GM18519 (cell line): ENCODE measurements around the gene TMTC2.

Experiments
- ATAC-seq: cut with Tn5 transposase; IDR thresholded peaks from one replicate; pipeline ENCODE4 v1.9.1; 2021; ENCODE audit warnings: mild to moderate bottlenecking, moderate library complexity; ENCODE audit not compliant: unreplicated experiment, low FRiP score

TMTC2 gene

DNA sequence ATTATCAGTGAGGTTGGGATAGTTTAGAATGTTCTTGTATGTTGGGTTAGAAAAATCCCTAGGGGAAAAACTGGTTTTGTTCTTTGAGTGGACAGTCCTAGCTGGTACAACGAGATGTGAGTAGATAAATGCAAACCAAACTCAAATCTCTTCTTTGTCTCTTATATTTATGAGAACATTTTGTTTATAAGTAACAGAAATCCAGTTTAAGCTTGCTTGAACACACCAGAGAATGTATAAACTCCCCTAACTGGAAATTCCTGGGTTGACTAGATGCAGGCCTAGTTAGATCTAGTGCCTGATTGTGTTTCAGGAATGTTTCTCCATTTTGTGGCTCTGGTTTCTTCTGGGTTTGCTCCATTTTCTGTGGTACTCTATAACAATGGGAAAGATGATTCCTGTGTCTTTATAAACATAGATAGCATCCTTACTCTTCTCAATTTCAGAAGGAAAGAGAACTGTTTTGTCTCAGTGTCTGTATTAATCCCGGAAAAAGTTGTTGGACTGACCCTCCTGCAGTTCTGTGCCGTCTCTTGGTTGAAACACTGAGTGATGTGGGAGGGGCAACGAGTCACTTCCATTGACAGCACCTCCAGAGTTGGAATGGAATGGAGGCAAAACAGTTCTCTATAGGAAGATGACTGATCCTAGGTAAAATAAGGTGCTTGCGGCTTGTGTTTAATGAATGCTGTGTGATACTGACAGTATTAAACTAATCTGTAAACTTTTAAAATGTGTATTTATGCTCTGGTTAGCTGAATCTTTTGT, 244.8 kb downstream of the TMTC2 start:
- no peak for ATAC-seq

DNA sequence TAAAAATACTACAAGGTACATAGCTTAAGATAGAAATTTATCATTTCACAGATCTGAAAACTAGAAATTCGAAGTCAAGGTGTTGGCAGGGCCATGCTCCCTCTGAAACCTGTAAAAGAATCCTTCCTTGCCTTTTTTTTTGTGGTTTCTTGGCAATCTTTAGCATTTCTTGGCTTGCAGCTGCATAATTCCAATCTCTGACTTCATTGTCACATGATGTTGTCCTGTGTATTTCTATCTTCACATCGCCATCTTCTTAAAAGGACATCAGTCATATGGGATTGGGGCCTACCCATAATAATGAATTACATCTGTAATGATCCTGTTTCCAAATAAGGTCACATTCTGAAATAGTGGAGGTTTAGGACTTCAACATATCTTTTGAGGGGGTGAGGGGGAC, 250.4 kb downstream of the TMTC2 start:
- ATAC-seq = no peak

DNA sequence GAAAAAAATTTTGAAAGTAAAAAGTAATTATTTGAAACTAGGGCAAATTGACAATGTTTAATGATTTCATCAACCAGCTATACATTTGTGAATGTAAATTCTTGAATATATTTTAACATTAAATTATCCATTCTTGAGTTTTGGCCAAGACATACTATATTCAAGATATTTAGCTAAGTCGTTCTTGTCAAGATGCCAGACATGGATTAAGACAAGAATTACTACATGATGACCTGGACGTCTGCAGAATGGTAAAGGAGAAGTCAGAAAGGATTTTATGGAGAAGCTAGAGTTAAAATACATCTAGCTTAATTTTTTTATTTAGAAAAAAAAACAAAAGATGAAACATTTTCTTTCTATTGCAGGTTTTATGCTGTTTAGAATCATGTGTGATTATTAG, 255.8 kb downstream of the TMTC2 start:
- ATAC-seq = no peak

DNA sequence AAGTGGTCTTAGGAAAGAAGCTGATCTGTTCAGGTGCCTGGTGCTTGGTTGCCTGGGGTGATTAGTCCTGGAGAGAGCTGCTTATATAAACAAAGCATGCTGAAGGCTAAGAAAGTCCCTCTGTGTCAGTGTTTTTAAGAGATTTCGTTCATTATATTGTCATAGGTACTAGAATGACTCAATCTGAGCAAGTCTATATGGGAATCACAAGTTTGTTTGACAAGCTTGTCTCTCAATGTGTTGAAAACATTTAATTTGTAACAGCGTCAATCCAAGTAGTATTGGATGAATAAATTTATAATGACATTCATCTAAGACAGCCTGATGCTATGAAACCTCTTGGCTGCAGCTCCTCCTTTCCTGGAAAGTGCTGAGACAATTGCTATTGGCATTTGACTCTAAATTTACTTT, 256.3 kb downstream of the TMTC2 start:
- peak; percentile 50 for ATAC-seq

DNA sequence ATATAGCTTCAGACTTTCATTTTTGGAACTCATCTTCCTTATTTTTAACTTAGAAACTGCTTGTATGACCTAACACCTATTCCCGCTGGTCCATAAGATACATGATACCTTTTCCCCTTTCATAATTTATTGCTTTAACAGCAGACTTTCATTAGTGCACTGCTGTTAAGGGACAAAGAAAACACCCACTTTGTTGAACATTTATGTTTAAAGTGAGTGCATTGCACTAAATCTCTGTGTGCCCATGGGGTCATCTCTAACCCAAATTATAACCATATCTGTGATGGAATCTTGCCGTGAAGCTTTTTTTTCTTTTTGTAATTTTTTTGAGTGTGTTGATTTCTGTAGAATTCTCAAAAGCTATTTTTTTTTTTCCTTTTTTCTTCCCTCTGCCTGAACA, 261.8 kb downstream of the TMTC2 start:
- ATAC-seq = no peak

DNA sequence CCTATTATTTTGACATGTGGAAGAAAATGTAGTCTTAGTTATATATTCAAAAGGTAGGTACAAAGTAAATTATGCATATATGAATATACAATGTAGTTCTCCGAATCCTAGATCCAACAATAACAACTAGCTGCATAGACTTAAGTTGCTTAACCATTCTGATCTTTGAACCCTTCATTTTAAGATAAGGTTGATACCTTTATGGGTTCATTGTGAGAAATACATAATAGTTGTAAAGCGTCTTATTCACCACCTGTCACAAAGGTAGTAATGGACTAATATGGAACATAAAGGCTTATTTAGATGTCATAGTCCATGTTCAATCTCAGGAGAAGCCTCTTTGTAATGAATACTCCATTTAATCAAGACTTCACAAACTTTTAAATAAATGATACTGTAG, 263.6 kb downstream of the TMTC2 start:
- ATAC-seq = no peak

DNA sequence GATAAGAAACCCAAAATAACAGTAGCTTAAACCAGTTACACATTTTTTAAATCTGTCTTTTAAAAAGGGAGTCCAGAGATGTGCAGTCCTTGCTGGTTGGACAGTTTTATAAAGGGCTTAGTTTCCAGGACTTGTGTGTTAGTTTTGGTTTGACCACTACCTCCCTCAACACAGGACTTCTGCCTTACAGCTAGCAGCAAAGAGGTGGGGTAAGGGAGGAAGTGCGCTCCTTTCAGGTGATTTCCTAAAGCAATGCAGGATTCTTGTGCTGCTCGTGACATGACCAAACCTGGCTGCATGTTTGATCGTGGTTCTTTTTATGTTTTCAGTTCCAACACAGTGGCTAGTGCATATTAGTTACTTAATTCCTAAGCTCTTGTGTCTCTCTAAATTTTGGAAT, 266.2 kb downstream of the TMTC2 start:
- ATAC-seq = no peak

DNA sequence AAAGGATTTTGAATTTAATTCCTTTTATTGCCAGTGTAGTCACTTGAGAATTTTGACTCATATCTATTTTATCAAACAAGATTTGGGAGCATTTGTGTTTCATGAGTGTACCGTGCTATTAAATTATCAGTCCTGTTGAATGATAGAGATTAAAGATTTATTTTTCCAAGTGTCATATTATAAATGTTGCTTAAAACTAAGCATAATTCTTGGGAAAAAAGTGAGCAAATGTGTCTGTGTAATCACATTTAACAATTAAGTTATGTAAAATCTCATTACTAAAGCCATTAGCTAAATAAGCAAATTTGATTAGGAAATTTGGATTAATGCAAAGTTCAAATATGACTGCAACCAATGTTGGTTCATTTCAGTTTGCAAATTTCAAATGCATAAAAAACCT, 266.7 kb downstream of the TMTC2 start:
- ATAC-seq = no peak

DNA sequence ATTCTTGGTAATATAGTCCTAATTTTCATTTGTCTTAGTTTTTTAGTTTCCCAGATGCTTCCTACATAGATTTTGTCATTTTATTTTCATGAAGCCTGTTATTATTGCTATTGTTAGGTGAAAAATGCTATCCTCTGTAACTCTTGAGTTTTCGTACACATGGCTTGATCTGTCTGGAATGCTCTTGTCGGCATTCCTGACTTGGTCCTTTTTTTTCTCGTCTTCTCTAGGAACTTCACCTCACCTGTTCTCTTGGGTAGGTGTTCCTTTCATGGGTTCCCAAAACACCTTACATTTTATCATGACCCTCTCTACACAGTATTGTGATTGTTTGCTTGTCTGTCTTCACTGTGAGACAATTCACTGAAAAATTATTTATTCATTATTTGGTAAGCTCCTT, 267.4 kb downstream of the TMTC2 start:
- ATAC-seq = no peak

DNA sequence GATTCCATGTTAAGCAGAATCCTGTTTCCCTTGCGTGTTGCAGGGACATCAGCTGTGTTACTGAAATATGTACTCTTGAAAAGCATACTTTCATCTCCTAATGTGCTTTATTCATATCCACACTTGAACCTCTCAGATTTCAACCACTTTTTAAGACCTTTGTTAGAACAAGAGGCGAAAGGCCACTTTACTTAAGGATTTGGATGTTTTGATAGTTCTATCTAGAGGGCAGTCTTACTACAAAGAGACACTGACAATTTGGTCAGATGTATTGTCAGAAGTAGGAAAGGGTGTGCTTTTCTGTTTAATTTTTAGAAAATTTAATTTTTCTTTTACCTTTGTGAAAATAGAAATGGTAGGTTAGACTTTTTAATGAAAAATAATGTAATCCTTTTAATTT, 267.9 kb downstream of the TMTC2 start:
- ATAC-seq = no peak

DNA sequence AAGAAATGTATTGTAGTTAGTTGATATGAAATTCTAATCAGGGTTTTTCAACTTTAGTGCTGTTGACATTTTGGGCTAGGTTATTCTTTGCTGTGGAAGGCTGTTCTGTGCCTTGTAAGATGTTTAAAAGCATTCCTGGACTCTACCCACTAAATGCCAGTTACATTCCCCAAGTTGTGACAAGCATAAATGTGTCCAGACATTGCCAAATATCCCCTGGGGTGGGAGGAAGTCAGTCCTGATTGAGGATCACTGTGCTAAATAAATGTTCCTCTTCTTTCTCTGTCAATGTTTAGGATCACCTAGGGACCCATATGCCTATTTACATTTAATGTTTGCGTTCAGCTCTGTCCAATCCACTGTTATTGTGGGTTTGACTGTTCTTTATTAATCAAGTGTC, 268.3 kb downstream of the TMTC2 start:
- no peak for ATAC-seq

DNA sequence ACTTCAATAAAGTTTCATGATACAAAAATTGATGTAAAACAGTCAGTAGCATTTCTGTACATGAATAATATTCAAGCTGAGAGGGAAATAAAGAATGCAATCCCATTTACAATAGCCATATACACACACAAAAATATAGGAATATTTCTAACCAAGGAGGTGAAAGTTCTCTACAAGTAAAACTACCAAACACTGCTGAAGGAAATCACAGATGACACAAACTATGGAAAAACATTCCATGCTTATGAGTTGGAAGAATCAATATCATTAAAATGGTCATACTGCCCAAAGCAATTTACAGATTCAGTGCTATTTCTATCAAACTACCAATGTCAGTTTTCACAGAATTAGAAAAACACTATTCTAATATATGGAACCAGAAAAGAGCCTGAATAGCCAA, 272.3 kb downstream of the TMTC2 start:
- no peak for ATAC-seq

DNA sequence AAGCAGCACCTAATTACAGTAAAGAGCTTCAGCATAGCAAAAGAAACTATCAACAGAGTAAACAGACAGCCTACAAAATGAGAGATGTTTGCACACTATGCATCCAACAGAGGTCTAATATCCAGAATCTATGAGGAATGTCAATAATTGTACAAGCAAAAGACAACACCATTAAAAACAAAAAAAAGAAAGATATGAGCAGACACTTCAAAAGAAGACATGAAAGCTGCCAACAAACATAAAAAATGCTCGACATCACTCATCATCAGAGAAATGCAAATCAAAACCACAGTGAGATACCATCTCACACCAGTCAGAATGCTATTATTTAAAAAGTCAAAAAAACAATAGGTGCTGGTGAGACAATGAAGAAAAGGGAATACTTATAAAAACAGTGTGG, 273.1 kb downstream of the TMTC2 start:
- no peak for ATAC-seq

DNA sequence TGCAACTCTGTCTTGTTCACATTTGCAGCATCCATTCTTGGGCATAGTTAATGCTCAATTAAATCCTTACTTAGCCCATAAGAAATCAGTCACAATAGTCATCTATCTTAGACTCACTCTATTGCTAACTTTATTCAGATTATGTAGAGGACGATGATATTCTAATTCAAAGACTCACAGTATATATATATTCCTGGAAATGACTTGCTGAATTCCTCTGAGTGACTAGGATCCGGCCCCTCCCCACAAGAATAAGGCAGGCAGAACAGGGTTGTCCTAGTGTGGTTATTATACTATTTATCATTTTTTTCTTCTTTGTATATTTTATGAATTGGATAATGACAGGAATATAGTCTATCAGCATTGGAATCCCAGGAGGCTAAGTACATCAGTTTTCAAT, 275.1 kb downstream of the TMTC2 start:
- no peak for ATAC-seq

DNA sequence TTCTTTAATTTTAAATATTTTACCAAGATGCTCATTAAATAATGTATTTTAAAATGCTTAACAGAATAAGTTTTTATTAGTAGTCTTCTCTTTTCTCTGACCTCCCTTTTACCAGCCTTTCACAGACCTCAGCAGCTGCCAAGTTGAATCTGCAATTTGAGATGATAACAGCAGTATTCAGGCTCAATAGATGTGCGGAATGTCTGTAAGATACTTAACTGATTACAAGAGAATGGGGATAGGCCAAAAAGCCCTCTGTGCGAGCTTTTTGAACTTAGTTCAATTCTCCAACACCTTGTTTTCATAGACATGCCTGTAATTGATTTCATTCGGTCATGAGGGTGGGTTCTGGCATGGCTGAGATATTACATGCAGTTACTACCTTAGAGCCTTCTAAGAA, 277.2 kb downstream of the TMTC2 start:
- no peak for ATAC-seq

DNA sequence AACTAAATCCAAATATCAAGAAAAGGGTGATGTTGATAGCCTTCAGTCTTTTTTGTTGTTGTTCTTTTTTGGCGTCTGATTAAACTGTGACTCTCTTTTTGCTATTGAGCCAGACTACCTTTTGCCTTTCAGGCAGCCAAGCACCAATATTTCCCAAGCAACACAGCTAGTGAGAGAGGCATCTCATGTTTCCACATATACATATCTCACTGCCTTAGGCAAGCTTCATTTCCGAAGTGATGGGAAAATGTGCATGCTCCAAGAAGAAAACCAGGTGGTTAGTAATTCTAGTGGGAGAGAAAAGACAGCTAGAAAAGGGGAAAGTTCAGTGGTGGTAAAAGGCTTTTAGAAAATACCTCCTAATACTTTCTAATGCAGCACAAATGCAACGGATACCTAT, 277.7 kb downstream of the TMTC2 start:
- ATAC-seq = no peak

DNA sequence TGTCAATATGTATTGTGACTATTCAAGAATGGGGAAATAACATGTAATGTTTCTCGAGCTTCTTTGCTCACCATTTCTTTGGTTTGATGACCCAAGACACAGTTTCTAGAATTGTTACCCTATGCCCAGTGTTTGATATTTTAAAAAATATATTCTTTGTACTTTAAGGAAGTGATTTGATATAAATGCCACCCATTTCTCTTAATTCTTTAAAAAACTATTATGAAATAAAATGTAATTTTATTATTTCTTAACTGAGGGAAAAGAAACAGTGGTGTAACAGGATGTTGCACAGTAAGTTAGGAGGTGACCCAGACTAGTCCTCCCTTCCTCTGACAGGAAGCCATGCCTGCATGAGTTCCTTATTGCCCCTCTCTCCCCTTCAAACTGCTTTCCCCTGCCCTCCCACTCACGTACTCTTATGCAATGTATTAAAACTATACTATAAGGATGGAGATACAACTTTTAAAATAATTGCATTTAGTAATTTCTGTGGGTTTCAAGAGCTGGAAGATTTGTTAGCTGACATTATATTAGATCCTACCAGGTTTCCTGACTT, 279.4 kb downstream of the TMTC2 start:
- ATAC-seq = no peak

DNA sequence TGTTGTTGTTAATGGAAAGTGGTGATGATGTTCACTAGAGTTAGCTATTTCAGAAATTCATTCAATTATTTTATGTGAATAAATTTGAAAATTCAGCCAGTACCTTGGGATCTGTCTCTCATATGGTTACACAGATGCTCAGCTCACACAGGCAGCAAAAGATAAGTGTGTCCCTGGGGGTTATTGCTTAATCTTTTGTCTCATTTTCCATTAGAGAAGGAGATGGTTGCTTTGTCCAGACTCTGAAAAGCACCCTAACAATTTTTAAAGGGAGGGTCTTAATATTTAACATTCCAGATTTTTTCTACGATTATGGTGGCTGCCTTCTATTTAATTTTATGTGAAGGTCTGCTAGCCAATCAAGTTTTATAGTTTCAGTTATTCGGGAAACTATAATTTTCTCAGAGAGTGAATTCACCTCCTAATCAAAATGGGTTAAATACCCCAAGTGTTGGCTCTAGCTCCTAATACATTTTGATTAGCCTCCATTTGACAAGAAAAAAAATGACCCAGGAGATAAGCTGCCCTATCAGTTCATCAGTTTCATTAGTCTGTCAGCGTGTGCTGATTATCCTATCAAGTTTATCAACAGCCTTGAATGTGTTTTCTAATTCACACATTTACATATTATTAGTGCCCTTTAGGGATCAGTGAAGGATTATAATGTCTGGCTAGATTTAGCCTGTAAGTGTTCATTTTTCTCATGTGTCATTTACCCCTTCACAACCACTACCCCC, 282.1 kb downstream of the TMTC2 start:
- no peak for ATAC-seq

DNA sequence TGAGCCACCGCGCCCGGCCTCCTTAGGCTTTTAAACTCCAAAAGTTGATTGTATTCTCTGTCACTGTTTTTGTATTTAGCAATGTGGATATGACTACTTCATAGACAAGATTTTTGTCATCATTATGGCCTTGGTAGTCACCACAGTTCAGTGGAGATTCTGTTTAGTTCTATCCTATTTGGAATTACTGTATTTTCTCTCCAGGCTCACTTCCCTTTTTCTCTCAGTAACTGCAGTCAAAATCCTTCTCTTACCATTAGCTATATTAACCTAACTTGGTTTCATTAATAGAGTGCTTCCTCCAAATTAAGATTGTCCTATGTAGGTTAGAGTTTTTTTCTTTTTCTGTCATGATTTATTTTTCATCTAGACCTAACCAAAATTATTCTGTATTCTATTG, 283.9 kb downstream of the TMTC2 start:
- no peak for ATAC-seq

DNA sequence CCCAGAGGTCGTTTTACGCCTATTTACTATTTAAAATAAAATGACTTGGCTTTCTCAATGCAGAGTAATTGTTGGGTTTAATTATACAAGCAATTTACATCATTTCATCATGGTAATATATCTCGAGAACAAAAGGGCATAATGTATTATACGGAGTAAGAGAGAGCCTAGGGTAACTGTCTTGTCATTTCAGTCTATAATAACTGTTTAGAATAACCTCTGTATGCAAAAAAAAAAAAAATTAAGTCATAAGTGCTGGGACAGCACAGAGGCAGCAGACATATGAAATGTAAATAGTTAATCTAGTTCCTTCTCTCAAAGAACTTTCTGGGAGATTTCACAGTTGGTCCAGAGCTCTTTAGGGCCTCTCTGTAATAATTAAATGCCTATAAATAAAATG, 284.9 kb downstream of the TMTC2 start:
- ATAC-seq = no peak

DNA sequence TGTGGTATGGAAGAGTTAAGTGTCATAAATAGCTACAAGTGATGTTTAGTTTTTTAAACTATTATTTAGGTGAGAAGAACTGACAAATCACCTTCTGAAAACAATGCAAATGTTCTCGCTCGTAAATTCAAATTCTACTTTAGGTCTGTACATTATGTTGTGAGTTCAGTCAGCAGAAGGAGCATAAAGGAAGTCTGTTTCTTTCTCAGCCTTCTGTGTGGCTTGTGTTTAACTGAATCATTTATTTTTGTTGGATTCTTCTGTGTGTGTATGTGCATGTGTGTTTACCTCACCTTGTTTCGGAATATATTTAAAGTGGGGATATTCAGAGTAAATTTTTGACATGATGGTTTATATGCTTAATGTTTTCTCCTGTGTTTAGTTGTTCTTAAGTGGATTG, 285.9 kb downstream of the TMTC2 start:
- no peak for ATAC-seq

DNA sequence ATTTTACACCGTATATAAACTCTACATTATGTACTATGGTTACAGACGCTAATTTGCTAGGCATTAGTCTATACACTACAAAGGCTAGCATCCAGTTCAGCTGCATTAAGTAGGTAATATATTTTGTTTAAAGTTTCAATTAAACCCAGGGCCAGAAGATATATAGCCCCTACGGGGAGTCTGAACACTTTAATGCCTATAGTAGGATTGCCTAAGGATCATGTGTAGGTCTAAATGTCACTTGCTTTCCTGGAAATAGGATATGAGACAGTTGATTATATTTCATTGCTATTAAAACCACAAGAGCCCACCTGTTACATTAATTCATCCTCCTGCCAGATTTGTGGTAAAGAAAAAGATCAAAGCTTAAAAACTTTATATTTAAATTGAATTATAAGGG, 286.9 kb downstream of the TMTC2 start:
- ATAC-seq = no peak
